ELR (cell line): Measurements from ENCODE around the gene SGPP1.
A peak's percentile ranks its signal among the peaks of the same experiment; 100 is the strongest.
"Not testable (repeated sequence)": the region's sequence is repeated elsewhere in the genome, so short reads cannot be mapped to it uniquely, and the experiment has no call there.

Experiments used
- DNase-seq: peaks from one replicate; pipeline ENCODE4 v3.0.0-alpha.2; 2015; ENCODE audit warnings: low read depth

The SGPP1 gene, protein sequence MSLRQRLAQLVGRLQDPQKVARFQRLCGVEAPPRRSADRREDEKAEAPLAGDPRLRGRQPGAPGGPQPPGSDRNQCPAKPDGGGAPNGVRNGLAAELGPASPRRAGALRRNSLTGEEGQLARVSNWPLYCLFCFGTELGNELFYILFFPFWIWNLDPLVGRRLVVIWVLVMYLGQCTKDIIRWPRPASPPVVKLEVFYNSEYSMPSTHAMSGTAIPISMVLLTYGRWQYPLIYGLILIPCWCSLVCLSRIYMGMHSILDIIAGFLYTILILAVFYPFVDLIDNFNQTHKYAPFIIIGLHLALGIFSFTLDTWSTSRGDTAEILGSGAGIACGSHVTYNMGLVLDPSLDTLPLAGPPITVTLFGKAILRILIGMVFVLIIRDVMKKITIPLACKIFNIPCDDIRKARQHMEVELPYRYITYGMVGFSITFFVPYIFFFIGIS

DNA sequence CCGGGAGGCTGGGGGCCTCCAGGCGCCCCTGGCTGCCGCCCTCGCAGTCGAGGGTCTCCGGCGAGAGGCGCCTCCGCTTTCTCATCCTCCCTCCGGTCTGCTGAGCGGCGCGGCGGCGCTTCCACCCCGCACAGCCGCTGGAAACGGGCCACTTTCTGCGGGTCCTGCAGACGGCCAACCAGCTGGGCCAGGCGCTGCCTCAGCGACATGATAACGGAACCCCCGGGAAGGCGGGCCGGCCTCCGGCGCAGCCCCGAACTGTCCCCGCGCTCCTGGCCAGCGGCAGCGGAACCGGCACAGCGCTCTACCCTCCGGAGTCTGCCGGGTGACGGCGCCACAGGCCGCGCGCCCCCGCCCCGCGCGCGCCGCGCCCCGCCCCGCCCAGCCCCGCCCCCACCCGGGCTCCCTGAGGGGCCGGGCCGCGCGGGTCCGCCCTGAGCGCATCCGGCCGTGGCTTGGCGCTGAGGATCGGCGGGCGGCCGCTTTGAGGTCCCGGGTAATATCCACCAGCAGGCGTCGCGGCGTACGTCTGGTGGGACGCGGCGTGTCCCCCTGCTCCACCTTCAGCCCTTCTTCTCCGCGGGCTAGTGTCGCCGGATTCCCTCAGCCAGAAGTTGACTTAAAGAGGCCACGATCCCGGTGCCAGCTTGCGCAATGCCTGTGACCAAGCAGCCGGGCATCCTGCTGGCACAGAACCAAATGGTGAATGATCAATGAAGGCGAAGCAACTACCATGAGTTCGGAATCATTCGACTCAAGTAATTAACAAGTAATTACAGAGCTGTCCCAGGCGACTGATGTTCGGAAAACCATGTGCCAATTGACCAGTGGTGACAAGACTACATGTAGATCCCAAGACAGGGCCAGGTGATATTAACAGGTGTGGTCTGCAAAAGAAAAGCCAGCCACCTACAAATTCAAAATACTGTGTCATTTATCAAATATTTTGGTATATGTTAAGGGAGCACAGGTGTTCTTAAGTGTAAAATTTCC is at the start of gene SGPP1:
Gene SGPP1 (minus strand): TSS at position 330 of the 993 bp plus-strand sequence. CDS start 121 bp downstream, at position 209.
- peak; percentile 87 for DNase-seq

- DNase-seq = peak; percentile 69
Observed at GRCh38 chr14:63777024-63777423, 49.2 kb upstream of the SGPP1 start.

GRCh38 chr14:63773504-63773903 is 45.6 kb upstream of the SGPP1 start:
- DNase-seq = no peak

DNA sequence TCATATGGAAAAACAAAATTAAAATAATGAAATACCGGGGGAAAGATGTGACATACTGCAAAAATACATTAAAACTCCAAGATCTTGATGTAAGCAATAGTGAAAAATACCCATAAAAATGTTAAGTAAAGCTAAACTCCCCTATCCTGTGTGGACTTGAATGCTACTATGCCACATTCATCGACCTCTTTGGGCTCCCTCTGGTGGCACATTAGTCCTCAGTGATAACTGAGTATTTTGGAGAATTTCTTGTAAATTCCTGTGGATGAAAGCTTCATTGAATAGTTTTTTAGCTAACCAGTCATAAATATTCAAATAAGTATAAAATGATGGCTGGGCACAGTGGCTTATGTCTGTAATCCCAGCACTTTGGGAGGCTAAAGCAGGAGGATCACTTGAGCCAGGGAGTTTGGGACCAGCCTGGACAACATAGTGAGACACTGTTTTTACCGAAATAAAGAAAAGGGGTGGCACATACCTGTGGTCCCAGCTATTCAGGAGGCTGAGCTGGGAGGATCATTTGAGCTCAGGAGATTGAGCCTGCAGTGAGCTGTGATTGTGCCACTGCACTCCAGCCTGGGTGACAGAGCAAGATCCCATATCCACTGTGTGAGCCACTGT is 42.4 kb upstream of the SGPP1 start:
- peak; percentile 73 for DNase-seq

DNA sequence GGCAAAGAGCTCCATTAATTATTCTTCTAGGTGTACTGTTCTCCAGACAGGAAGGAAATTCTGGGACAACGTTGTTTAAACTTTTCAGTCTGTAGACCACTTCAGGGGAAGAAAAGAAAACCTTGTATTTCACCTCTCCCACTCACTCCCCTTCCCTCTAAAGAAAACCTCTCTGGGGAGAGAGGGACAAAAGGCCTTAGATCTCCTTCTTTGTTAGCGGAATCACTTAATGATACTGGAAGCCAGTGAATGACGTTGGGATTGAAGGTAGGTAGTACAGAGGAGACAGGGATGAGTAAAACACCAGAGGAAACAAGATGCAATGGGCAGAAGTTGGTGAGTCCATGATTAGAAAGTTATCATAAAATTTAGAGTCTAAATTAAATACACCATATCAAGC is 38.7 kb upstream of the SGPP1 start:
- DNase-seq = no peak

DNA sequence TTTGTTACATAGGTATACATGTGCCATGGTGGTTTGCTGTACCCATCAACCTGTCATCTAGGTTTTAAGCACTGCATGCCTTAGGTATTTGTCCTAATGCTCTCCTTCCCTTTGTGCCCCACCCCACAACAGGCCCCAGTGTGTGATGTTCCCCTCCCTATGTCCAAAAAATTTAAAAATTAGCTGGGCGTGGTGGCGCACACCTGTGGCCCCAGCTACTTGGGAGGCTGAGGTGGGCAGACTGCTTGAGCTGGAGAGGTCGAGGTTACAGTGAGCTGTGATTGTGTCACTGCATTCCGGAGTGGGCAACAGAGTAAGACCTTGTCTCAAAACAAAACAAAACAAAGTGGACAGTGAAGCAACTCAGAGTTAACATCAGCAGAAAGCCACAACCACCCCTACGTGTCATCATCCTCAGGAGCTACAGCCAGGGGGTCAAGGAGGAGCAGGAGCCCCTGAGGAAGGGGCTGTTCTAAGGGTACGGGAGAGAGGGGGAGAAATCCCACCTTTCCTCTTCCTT is 36.8 kb upstream of the SGPP1 start:
- DNase-seq = no peak

GRCh38 chr14:63764103-63764502 is 36.2 kb upstream of the SGPP1 start:
- DNase-seq = no peak

GRCh38 chr14:63761351-63762117 is 33.7 kb upstream of the SGPP1 start:
- DNase-seq = no peak

DNA sequence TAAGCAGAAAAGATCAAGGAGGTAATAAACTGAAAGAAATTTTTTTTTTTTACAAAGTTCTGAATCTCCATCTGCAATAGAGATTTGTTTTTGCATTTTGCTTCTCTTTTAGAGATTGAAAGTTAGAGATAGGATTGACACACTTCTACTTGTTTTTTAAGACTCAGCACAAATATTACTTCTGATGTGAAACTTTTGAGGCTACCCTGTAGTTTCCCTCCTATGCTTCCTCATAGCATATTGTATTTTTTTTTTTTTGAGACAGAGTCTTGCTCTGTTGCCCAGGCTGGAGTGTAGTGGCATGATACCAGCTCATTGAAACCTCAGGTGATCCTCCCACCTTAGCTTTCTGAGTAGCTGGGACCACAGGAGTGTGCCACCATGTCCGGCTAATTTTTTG is 32.1 kb upstream of the SGPP1 start:
- DNase-seq = no peak

- DNase-seq = peak; percentile 28
Observed at GRCh38 chr14:63759456-63759855, 31.6 kb upstream of the SGPP1 start.

DNA sequence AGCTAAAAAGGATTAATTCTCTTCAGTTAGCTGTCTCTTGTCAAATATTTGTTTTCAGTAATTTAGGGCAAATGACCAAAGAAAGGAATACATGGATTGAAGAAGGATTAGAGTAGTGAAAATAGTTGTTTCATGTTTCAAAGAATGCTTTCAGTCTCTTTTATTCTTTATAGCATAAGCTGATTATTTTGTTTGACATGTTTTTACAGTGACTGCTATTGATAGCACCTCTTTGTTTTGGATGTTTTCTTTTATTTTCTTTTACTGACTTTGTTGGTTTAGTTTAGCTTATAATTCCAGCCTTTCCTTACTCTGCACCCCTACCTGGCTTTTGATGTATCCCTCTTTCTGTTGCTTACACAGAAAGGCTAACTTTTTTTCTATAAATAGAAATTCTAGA is 29.3 kb upstream of the SGPP1 start:
- DNase-seq = no peak

DNA sequence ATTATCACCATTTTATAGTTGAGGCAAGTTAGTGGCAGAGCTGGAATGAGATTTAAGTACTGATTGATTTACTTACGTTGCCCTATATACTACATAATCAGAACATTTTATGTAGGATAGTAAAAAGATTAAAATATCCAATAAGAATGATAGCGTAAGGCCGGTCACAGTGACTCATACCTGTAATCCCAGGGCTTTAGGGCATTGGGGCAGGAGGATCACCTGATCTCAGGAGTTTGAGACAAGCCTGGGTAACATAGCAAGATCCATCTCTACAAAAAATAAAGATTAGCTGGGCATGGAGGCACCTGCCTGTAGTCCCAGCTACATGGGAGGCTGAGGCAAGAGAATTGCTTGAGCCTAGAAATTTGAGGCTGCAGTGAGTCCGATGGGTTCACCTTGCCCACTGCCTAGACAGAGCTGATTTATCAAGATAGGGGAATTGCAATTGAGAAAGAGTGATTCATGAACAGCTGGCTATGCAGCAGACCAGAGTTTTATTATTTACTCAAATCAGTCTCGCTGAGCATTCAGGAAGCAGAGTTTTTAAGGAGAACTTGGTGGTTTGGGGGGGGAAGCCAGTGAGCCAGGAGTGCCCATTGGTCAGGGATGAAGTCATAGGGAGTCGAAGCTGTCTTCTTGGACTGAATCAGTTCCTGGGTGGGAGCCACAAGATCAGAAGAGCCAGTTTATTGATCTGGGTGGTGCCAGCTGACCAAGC is 24.7 kb upstream of the SGPP1 start:
- peak; percentile 86 for DNase-seq

- not testable (repeated sequence) for DNase-seq
Observed at GRCh38 chr14:63751076-63751475, 23.2 kb upstream of the SGPP1 start.

DNA sequence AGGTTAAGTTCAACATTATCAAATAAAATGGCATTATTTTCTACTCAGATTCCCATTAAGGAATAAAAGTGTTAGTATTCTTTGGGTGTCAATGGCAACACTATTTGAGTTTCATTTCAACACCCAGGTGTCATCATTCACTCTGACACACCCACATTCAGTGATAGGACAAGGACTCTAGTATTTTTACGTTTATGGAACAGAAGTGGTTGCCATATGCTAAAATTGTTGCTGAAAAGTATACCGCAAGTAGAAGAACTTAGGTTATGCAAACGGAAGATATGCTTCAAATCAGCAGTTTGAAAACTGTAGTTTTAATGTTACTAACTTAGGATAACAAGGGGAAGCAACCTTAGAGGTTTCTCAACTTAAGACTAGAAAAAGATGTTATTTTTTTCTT is 20.0 kb upstream of the SGPP1 start:
- no peak for DNase-seq

GRCh38 chr14:63745858-63746425 is 18.1 kb upstream of the SGPP1 start:
- no peak for DNase-seq

GRCh38 chr14:63745272-63745671 is 17.4 kb upstream of the SGPP1 start:
- DNase-seq = no peak

GRCh38 chr14:63737582-63738006 is 9.7 kb upstream of the SGPP1 start:
- no peak for DNase-seq

- no peak for DNase-seq
Observed at GRCh38 chr14:63735720-63736119, 7.9 kb upstream of the SGPP1 start.

- DNase-seq = no peak
Observed at GRCh38 chr14:63730659-63731058, 2.8 kb upstream of the SGPP1 start.

DNA sequence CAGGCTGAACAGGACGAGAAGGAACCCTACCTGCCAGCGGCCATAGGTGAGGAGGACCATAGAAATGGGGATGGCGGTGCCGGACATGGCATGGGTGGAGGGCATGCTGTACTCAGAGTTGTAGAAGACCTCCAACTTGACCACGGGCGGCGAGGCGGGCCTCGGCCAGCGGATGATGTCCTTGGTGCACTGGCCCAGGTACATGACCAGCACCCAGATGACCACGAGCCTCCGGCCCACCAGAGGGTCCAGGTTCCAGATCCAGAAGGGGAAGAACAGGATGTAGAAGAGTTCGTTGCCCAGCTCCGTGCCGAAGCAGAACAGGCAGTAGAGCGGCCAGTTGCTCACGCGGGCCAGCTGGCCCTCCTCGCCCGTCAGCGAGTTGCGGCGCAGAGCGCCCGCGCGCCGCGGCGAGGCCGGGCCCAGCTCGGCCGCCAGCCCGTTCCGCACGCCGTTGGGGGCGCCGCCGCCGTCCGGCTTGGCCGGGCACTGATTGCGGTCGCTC is 582 bp downstream of the SGPP1 start:
- DNase-seq = peak; percentile 64
